Measurements from ENCODE around the gene TSPEAR.
"Not testable (repeated sequence)": the region's sequence is repeated elsewhere in the genome, so short reads cannot be mapped to it uniquely, and the experiment has no call there.

TSPEAR gene

DNA sequence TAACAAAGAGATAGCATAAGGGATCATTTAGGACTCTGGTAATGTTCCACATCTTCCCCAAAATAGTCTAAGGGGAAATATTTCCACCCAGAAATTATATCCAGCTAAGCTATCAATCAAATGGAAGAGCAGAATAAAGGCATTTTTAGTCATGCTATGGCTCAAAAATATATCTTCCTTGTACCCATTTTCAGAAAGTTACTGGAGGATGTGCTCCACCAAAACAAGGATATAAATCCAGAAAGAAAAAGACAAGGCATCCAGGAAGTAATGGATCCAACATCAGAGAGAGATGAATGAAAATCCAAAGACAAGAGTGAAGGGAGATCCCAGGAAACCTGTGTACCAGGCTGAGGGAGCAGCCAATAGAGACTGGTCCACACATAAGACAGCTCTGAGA lies 102.2 kb downstream of the TSPEAR start:
- H3K27ac ChIP-seq: no peak overlapping the region
- no peak for TF ChIP-seq ZFX (IDR thresholded peaks at IDR 0.05; ENCODE audit: borderline replicate concordance)
- TF ChIP-seq, protein P1, sequence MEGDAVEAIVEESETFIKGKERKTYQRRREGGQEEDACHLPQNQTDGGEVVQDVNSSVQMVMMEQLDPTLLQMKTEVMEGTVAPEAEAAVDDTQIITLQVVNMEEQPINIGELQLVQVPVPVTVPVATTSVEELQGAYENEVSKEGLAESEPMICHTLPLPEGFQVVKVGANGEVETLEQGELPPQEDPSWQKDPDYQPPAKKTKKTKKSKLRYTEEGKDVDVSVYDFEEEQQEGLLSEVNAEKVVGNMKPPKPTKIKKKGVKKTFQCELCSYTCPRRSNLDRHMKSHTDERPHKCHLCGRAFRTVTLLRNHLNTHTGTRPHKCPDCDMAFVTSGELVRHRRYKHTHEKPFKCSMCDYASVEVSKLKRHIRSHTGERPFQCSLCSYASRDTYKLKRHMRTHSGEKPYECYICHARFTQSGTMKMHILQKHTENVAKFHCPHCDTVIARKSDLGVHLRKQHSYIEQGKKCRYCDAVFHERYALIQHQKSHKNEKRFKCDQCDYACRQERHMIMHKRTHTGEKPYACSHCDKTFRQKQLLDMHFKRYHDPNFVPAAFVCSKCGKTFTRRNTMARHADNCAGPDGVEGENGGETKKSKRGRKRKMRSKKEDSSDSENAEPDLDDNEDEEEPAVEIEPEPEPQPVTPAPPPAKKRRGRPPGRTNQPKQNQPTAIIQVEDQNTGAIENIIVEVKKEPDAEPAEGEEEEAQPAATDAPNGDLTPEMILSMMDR (IDR thresholded peaks at IDR 0.05): no peak

DNA sequence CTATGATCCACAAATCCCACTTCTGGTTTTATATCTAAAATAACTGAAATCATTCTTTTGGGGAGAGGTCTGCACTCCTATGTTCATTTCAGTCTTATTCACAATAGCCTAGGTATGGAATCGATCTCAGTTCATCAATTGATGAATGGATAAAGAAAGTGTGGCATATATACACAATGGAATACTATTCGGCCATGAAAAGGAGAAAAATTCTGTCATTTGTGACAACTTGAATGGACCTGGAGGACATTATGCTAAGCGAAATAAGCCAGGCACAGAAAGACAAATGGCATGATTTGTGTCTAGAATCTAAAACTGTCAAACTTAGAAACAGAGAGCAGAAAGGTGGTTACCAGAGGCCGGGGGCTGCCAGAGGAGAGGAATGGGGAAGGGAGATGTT lies 104.9 kb downstream of the TSPEAR start:
- no peak overlapping the region for H3K27ac ChIP-seq
- TF ChIP-seq, protein P1 (IDR thresholded peaks at IDR 0.05): no peak
- no peak for TF ChIP-seq ZFX (IDR thresholded peaks at IDR 0.05; ENCODE audit: borderline replicate concordance)

DNA sequence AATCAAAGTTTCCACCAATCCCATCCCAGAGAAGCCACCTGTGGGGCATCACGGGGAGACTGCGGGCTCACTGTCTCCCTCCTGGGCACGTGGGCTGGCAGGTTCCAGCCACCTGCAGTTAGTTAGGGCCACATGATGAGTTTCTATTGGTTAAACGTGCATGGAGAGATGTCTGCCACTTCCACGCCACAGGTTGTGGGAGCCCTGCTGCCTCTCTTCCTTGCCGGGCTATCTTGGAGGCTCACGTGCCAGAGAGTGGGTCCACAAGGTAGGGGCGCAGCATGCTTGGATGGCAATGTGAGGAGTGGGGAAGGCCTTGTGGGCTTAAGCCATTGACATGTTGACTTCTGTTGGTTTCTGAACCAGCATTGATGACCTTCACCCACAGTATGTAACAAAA lies 107.5 kb downstream of the TSPEAR start:
- TF ChIP-seq, protein P1 (IDR thresholded peaks at IDR 0.05): no peak
- no peak for TF ChIP-seq ZFX (IDR thresholded peaks at IDR 0.05; ENCODE audit: borderline replicate concordance)
- H3K27ac ChIP-seq: no peak overlapping the region

DNA sequence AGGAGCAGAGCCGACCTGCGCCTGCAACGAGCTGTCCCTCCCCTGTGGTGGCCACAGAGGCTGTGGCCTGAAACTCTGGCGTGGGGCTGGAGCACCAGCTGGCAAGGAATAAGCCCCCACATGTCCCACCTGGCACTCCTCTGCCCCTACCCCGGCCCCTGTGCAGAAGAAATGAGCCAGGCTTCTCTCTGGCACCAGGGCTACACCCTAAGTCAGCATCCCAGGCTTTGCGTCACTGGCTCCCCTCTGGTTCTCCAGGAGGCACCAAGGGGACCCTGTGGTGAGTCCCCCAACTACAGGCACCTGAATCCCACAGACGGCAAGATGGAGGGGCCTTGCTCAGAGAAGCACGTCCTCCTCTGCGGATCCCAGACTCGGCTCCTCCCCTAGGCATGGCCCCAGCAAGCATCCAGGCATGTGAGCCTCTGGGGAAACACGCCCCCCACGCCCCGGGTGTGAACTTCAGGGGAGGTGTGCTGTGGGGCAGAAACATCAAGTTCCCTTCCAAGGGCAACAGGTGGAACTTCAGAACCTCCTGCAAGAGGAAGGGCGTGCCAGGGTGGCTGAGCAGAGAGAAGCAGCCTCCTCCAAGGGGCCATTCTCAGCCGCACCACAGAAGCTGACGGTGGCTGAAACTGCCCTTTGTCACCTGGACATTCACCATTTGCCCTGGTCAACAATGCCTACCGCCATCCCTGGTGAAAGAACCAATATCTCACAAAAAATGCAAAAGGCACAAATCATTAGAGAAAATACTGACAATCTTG lies 108.1 kb downstream of the TSPEAR start:
- H3K27ac ChIP-seq: no peak overlapping the region
- TF ChIP-seq, protein P1 (IDR thresholded peaks at IDR 0.05): no peak
- TF ChIP-seq ZFX (IDR thresholded peaks at IDR 0.05; ENCODE audit: borderline replicate concordance): no peak

DNA sequence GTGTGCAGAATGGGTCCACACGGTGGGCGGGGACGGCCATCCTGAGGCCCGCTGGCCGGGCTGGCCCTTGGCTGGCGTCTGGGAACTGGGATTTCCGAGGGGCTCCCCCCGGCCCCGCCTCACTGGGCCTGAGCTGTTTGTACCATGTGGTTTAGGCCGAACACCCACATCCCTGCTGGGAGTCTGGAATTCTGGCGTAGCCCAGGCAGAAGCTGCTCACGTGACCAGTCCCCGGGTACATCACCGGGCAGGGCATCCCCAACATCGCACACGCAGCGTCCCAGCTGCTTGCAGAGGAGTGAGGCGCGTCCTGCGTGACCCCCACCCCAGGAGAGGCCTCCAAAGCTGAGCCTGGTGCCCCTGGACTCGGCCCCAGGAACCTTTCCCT lies 108.9 kb downstream of the TSPEAR start:
- TF ChIP-seq ZFX (IDR thresholded peaks at IDR 0.05; ENCODE audit: borderline replicate concordance): no peak
- TF ChIP-seq, protein P1 (IDR thresholded peaks at IDR 0.05): no peak
- H3K27ac ChIP-seq: no peak overlapping the region

DNA sequence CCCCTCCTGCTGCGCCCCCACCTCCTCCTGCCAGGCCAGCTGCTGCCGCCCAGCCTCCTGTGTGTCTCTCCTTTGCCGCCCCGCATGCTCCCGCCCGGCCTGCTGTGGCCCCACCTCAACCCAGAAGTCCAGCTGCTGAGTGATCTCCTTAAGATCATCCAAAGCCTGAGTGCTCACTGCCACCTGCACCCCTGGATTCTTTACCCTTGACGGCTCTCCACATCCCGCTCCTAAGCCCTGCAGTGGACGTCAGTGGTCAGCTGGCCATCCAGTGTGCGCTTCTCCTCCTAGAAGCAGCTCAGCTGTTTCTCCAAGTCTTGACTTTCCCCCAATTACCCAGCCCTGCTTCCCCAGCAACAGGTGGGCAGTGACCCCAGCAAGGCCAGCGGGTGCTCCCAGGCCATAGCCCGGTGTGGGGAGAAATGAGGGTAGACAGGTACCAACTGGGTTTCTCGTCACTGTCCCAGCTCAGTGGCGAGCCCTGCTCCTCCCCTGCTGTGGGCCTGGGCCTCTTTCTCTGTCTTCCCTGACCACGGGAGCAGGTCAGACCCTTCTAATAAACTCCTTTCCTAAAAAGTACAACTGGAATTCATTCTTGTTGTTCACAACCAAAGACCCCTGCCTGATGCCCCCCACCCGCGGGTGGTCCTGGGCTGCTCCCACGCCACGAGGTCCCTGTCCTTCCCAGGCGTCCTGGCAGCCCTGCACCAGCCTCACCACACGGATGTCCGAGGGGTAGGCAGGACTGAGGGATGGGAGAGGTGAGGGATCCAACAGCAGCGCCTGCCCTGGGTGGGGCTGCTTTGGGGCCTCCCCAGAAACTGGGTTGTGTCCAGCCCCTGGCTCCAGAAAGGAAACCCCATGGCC lies 109.5 kb downstream of the TSPEAR start:
- TF ChIP-seq ZFX (IDR thresholded peaks at IDR 0.05; ENCODE audit: borderline replicate concordance): no peak
- TF ChIP-seq, protein P1 (IDR thresholded peaks at IDR 0.05): no peak
- no peak overlapping the region for H3K27ac ChIP-seq

DNA sequence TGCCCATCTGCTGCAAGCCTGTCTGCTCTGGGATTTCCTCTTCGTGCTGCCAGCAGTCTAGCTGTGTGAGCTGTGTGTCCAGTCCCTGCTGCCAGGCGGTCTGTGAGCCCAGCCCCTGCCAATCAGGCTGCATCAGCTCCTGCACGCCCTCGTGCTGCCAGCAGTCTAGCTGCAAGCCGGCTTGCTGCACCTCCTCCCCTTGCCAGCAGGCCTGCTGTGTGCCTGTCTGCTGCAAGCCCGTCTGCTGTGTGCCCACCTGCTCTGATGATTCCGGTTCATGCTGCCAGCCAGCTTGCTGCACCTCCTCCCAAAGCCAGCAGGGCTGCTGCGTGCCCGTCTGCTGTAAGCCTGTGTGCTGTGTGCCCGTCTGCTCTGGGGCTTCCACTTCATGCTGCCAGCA lies 110.3 kb downstream of the TSPEAR start:
- TF ChIP-seq, protein P1 (IDR thresholded peaks at IDR 0.05): peak; percentile 26; the same call in 1 of the 2 replicates
- not testable (repeated sequence) for H3K27ac ChIP-seq

DNA sequence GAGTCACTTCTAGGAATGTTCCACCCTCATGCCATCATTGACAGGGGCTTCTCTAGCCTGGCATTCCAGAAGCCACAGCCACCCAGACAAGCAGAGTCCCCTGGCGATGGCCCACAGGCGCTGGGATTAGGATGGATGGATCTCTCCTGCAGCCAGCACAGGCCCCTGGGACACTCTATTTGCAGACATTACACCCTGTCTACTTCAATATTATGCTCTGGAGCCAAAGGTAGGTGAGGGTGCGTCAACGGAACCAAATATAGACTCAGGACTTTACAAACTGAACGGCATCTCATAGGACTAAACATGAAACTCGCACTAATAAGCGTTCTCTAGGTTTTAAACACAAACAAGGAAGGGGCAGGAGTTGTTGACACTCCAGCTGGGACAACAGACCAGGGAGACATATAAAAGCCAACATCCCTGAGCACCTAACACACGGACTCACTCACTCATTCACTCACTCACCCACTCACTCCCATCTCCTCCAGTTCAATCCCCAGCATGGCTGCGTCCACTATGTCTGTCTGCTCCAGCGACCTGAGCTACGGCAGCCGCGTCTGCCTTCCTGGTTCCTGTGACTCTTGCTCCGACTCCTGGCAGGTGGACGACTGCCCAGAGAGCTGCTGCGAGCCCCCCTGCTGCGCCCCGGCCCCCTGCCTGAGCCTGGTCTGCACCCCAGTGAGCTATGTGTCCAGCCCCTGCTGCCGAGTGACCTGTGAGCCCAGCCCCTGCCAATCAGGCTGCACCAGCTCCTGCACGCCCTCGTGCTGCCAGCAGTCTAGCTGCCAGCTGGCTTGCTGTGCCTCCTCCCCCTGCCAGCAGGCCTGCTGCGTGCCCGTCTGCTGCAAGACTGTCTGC lies 111.0 kb downstream of the TSPEAR start, which contains the start of gene KRTAP10-7:
TSS of gene KRTAP10-7 (plus strand) at position 480 of the 861 bp plus-strand sequence. CDS start at position 505, 25 bp downstream.
- H3K27ac ChIP-seq: not testable (repeated sequence)

All from 22Rv1 (cell line).